ENCODE data around the gene MR1. TPM values are rescaled to one million over a fixed set of nuclear protein-coding genes. Genes with fewer than 3 reads are reported as not detected.

The MR1 gene
- total RNA-seq, 4 donors from 2014 or later = 11.9 to 39.3 (median 15.2) TPM

DNA sequence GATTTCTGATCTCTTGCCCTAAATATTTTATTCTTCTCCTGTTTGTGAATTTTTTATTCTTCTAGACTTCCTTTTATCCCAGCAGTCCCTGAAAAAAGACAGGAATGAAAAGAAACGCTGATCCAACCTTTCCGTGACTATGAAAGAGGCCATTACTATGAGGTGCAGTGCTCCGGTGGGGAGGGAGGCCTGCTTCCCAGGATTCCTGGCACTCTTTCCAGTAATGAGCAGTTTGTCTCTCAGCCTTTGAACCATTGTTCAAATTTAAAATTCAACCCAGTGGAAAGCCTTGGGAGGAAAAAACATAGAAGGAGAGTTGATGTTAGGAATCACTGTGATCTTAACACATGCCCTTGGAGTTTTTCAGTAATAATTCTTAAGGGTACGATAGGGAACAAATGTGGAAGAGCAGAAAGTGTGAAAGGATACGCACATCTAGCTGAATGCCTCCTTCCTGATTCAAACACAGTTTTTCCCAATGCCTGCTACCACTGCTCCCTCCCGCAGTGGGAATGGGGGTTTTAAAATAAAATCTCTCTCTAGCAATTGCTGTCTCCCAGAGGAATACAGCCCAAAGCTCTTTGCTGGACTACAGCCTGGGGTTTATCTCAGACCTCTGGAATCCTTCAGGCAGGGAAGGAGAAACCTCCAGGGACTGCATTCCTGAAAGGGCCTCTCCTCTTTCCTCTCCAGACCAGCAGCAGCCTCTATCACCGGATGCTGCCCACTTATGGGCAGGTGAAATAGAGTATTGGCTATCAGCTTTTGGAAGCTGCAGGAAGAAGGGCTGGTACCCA, 60.8 kb downstream of the MR1 start:
- TF ChIP-seq, protein P1, sequence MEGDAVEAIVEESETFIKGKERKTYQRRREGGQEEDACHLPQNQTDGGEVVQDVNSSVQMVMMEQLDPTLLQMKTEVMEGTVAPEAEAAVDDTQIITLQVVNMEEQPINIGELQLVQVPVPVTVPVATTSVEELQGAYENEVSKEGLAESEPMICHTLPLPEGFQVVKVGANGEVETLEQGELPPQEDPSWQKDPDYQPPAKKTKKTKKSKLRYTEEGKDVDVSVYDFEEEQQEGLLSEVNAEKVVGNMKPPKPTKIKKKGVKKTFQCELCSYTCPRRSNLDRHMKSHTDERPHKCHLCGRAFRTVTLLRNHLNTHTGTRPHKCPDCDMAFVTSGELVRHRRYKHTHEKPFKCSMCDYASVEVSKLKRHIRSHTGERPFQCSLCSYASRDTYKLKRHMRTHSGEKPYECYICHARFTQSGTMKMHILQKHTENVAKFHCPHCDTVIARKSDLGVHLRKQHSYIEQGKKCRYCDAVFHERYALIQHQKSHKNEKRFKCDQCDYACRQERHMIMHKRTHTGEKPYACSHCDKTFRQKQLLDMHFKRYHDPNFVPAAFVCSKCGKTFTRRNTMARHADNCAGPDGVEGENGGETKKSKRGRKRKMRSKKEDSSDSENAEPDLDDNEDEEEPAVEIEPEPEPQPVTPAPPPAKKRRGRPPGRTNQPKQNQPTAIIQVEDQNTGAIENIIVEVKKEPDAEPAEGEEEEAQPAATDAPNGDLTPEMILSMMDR (IDR thresholded peaks at IDR 0.05; ENCODE audit: low read depth) = no peak

GRCh38 chr1:181095260-181095659, 61.5 kb downstream of the MR1 start:
- TF ChIP-seq, protein P1 (IDR thresholded peaks at IDR 0.05; ENCODE audit: low read depth) = no peak

- TF ChIP-seq, protein P1 (IDR thresholded peaks at IDR 0.05; ENCODE audit: low read depth) = no peak
Measured at GRCh38 chr1:181095763-181096184, 62.0 kb downstream of the MR1 start.

- TF ChIP-seq, protein P1 (IDR thresholded peaks at IDR 0.05; ENCODE audit: low read depth) = no peak
Measured at GRCh38 chr1:181097242-181097641, 63.5 kb downstream of the MR1 start.

- TF ChIP-seq, protein P1 (IDR thresholded peaks at IDR 0.05; ENCODE audit: low read depth) = no peak
Measured at GRCh38 chr1:181099152-181100014, 65.6 kb downstream of the MR1 start.

DNA sequence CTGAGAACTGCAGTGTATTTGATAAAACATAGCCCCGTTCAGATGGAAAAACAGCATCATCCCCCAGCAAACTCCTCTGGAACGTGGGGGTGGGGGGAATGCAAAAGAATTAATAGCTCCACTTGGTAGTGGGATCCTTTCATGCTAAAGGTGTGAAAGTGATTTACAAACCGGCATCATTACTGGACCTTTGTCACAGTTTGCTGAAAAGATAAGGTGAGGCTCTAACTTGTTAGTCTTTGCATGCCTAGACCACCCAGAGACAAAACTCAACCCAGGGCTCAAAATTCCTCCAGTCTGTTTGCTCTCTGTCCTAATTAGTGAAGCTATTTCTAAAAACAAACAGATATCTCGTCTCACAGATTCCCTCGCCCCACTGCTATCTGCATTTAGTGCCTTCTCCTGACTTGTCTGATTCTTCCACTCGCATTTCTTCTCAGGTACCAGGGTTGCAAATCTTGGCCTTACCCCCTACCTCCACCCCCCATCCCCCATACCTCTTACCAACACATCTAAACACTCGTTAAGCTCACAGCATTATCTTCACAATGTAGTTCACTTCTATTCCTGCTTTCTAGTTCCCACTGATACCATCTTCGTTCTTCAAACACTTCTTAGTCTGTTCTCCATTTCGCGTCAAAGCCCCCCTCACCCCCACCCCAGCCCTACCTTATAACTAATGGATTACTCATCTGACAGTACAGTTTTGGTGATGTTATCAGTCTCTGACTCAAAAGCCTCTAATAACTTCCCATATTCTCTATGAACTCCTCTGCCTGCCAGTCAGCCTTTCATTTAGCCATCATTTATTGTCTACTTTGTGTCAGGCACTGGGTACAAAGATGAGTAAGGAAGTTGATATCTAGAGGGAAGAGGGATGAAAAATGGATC, 66.5 kb downstream of the MR1 start:
- TF ChIP-seq, protein P1 (IDR thresholded peaks at IDR 0.05; ENCODE audit: low read depth) = no peak

Measured in subcutaneous adipose tissue (tissue), 4 donors.